Adrenal gland (tissue), 5 donors: ENCODE data around the gene CYP11A1.

Source experiments
- POLR2A ChIP-seq, 2 donors: fragments of 450-650 bp; IDR thresholded peaks; one replicate each; pipeline ENCODE4 v1.6.1; 2017; ENCODE audit warnings: antibody characterized with exemption in 2 of 2, mild to moderate bottlenecking in 2 of 2, moderate library complexity in 1 of 2
- TF ChIP-seq, protein P1 (sequence below), 6 experiments: fragments of 450-650 bp in 4 of 6; fragments of 200-600 bp in 2 of 6; sonication (generic) in 1 of 6; IDR thresholded peaks; 1 replicate in 5 of 6; 2 replicates in 1 of 6; pipeline versions ENCODE4 v1.5.1 to v1.8.0; 2016 to 2021; ENCODE audit warnings: antibody characterized with exemption in 6 of 6, mild to moderate bottlenecking in 2 of 6, moderate library complexity in 1 of 6
- donor health status: DM: no; HTN: no; CAD: no.

DNA sequence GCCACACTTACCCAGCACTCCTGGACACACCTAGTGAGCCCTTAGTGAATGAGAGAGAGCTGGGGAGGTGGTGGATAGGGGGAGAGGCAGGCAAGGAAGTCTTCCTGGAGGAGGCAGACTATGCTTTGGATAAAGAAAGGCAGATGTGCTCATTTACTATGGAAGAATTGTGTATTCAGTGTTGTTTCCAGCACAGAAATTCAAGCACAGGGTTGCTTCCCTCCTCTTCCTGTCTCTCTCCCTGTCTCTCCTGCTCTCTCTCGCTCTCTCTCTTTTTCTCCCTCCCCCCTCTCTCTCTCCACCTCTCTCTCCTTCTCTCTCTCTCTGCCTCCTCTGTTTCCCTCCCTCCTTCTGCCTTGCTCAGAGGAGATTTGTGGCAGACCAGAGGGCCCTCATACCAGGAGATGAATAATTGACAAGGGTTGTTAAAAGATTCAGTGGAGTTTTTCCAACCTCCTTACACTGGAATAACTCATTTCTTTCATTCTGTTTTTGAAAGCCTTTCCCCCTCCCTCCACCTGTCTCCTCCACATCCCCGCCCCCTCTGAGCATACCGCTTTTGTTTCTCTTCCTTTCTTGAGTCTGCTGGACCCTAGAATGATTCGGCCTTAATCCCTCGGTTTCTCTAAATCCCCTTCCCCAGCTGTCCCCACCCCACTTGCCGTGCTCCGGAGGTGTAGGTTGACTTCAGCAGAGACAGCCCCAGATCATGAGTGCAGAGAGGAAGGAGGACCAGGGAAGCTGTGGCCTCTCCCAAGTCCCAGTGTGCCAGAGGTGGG, 65.7 kb downstream of the CYP11A1 start:
- TF ChIP-seq, protein P1, sequence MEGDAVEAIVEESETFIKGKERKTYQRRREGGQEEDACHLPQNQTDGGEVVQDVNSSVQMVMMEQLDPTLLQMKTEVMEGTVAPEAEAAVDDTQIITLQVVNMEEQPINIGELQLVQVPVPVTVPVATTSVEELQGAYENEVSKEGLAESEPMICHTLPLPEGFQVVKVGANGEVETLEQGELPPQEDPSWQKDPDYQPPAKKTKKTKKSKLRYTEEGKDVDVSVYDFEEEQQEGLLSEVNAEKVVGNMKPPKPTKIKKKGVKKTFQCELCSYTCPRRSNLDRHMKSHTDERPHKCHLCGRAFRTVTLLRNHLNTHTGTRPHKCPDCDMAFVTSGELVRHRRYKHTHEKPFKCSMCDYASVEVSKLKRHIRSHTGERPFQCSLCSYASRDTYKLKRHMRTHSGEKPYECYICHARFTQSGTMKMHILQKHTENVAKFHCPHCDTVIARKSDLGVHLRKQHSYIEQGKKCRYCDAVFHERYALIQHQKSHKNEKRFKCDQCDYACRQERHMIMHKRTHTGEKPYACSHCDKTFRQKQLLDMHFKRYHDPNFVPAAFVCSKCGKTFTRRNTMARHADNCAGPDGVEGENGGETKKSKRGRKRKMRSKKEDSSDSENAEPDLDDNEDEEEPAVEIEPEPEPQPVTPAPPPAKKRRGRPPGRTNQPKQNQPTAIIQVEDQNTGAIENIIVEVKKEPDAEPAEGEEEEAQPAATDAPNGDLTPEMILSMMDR (IDR thresholded peaks at IDR 0.05): no peak
- no peak for TF ChIP-seq POLR2A (IDR thresholded peaks at IDR 0.05)
